ENCODE results near the gene RBCK1. TPM values are rescaled to one million over a fixed set of nuclear protein-coding genes. Genes with fewer than 3 reads are reported as not detected.

Gene RBCK1
- total and polyA plus RNA-seq, 8 donors, result 30.7 to 211 (median 98.2) TPM

- TF ChIP-seq, protein P1, sequence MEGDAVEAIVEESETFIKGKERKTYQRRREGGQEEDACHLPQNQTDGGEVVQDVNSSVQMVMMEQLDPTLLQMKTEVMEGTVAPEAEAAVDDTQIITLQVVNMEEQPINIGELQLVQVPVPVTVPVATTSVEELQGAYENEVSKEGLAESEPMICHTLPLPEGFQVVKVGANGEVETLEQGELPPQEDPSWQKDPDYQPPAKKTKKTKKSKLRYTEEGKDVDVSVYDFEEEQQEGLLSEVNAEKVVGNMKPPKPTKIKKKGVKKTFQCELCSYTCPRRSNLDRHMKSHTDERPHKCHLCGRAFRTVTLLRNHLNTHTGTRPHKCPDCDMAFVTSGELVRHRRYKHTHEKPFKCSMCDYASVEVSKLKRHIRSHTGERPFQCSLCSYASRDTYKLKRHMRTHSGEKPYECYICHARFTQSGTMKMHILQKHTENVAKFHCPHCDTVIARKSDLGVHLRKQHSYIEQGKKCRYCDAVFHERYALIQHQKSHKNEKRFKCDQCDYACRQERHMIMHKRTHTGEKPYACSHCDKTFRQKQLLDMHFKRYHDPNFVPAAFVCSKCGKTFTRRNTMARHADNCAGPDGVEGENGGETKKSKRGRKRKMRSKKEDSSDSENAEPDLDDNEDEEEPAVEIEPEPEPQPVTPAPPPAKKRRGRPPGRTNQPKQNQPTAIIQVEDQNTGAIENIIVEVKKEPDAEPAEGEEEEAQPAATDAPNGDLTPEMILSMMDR (IDR thresholded peaks at IDR 0.05), result no peak
- no peak for TF ChIP-seq POLR2AphosphoS5 (IDR thresholded peaks at IDR 0.05)
- no peak for TF ChIP-seq POLR2A (IDR thresholded peaks at IDR 0.05)
- TF ChIP-seq EP300 (IDR thresholded peaks at IDR 0.05), result no peak
- Histone ChIP-seq H3K9me3 (no peaks in the 10 kb centered on the region), H3K4me1 (no peaks in the 10 kb centered on the region), H3K27ac (no peak overlapping the region), H3K36me3 (peaks cover 50 to 92% (median 89%) of the 10 kb centered on the region in 4 donors), H3K4me3 (no peak overlapping the region), H3K27me3 (no peaks in the 10 kb centered on the region)
- intact Hi-C loops (cut with DNase I; ENCODE audit: low total_unique reads), result no loop called here
- no peak for DNase-seq
- WGBS, 5 donors, result 91 to 98% (median 96%) methylated on average over 8 of the region's 8 CpGs
These were observed 13.7 kb downstream of the RBCK1 start for GRCh38 chr20:421685-422250.

DNA sequence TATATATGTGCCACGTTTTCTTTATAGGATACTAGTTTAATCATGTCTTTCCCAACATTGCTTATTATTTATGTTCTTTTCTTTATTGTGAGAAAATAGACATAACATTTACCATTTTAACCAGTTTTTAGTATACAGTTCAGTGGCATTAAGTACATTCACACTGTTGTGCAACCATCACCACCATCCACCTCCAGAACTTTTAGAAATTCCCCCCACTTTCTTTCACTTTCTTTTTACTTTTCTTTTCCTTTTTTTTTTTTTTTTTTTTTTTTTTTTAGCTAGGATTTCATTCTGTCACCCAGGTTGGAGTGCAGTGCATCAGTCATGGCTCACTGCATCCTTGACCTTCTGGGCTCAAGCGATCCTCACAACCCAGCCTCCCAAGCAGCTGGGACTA, 18.5 kb downstream of the RBCK1 start:
- no peaks in the 10 kb centered on the region for H3K4me1 ChIP-seq
- no peaks in the 10 kb centered on the region for H3K9me3 ChIP-seq
- H3K27me3 ChIP-seq, result no peaks in the 10 kb centered on the region
- intact Hi-C loops (cut with DNase I; ENCODE audit: low total_unique reads), result no loop called here
- no peak overlapping the region for H3K4me3 ChIP-seq
- DNase-seq, result no peak
- no peak overlapping the region for H3K27ac ChIP-seq
- peaks cover 44 to 98% (median 96%) of the 10 kb centered on the region in 4 donors for H3K36me3 ChIP-seq
- TF ChIP-seq EP300 (IDR thresholded peaks at IDR 0.05), result no peak
- 93 to 100% (median 96%) methylated on average over 2 of the region's 2 CpGs for WGBS, 5 donors

GRCh38 chr20:427401-427800, 19.3 kb downstream of the RBCK1 start:
- Histone ChIP-seq H3K4me1 (no peaks in the 10 kb centered on the region), H3K9me3 (no peaks in the 10 kb centered on the region), H3K27ac (no peak overlapping the region), H3K4me3 (no peak overlapping the region), H3K36me3 (peaks cover 35 to 98% (median 96%) of the 10 kb centered on the region in 4 donors), H3K27me3 (no peaks in the 10 kb centered on the region)
- no peak for DNase-seq
- TF ChIP-seq EP300 (IDR thresholded peaks at IDR 0.05) (no peak), POLR2AphosphoS5 (IDR thresholded peaks at IDR 0.05) (no peak), POLR2A (IDR thresholded peaks at IDR 0.05) (no peak)
- TF ChIP-seq, protein P1 (IDR thresholded peaks at IDR 0.05), result no peak
- 82 to 89% (median 86%) methylated on average over 4 of the region's 4 CpGs; no CpG with 5 or more reads in 1 of the 5 donors for WGBS, 5 donors
- intact Hi-C loops (cut with DNase I; ENCODE audit: low total_unique reads), result no loop called here

GRCh38 chr20:427849-428657, 20.0 kb downstream of the RBCK1 start:
- Histone ChIP-seq H3K9me3 (no peaks in the 10 kb centered on the region), H3K4me1 (no peaks in the 10 kb centered on the region), H3K36me3 (peaks cover 29 to 98% (median 96%) of the 10 kb centered on the region in 4 donors), H3K27me3 (no peaks in the 10 kb centered on the region), H3K27ac (no peak overlapping the region), H3K4me3 (no peak overlapping the region)
- TF ChIP-seq EP300 (IDR thresholded peaks at IDR 0.05) (no peak), POLR2A (IDR thresholded peaks at IDR 0.05) (no peak), POLR2AphosphoS5 (IDR thresholded peaks at IDR 0.05) (no peak)
- TF ChIP-seq, protein P1 (IDR thresholded peaks at IDR 0.05), result no peak
- intact Hi-C loops (cut with DNase I; ENCODE audit: low total_unique reads), result no loop called here
- DNase-seq, result no peak
- 92 to 97% (median 94%) methylated on average over 14 of the region's 14 CpGs for WGBS, 5 donors

All from stomach (tissue), 9 donors.